Activated CD8-positive, alpha-beta memory T cell treated with anti-CD3 and anti-CD28 coated beads for 36 hours (primary cell): ENCODE measurements around the gene TJP1. TPM values are rescaled to one million over a fixed set of nuclear protein-coding genes. Genes with fewer than 3 reads are reported as not detected.
"Not testable (repeated sequence)": the region's sequence is repeated elsewhere in the genome, so short reads cannot be mapped to it uniquely, and the experiment has no call there.

ENCODE experiments used
- CTCF ChIA-PET: fragments of 350-600 bp; sonication (Branson Sonifier 250); formaldehyde crosslinking; loops from one replicate; lab custom pipeline; 2021; ENCODE audit warnings: antibody characterized with exemption; lab: Charles Lee
- POLR2A ChIA-PET: fragments of 350-600 bp; sonication (Branson Sonifier 250); formaldehyde crosslinking; loops from one replicate; lab custom pipeline; 2021; ENCODE audit warnings: antibody characterized with exemption; lab: Charles Lee
- total RNA-seq, 2 experiments: library from RNA; stranded (reverse); gene quantifications; one replicate each; pipeline ENCODE4 v1.2.3, GENCODE V29; 2021

TJP1 gene
- total RNA-seq, 2 experiments from 2014 or later, result not detected

DNA sequence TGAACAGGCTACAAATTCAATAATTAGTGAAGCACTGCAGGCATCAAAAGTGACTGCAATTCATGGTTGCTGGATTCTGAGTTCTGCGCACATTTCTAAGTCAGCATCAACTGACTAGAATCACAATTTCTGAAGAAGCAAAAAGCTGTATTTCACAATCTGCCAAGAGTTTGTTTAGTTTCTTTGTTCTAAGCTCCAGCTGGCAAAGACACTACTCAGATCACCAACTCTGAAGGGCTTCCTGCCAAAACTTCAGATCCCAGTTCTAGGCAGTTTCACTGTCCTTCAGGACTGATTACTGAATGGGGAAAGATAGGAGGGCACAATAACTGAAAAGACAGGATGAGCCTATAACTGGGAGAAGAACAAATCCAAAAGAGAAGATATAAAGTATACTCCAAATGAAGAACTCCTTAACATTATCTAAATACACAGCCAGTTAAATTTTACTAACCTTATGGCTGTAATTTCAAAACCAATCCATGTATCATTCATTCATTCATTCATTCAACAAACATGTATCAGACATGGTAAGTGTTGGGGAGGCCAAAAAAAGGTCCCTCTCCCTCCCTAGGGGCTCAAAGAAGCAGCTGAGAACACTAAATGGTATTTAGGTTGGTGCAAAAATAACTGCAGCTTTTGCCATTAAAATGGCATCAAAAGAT is 17.1 kb downstream of the TJP1 start:
- CTCF ChIA-PET, result no interaction called here
- POLR2A ChIA-PET, result no interaction called here

DNA sequence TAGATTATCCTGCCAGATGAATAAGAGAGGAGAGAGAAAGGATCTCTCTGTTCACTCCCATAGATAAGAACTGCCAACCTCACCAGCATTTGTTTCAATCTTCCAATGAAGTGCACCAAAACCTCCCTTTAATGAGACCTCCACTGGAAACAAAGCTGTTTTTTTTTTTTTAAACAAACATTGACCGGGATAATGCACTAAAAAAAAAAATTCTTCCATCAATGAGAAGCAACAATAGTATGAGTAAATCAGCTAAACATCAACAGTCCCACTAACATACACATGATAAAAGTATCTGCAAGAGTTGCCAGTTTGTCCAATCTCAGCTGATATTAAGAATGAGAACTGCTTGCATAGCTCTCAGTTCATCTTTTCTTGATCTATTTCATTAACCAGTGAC is 19.9 kb downstream of the TJP1 start:
- ChIA-PET POLR2A (no interaction called here), CTCF (no interaction called here)

DNA sequence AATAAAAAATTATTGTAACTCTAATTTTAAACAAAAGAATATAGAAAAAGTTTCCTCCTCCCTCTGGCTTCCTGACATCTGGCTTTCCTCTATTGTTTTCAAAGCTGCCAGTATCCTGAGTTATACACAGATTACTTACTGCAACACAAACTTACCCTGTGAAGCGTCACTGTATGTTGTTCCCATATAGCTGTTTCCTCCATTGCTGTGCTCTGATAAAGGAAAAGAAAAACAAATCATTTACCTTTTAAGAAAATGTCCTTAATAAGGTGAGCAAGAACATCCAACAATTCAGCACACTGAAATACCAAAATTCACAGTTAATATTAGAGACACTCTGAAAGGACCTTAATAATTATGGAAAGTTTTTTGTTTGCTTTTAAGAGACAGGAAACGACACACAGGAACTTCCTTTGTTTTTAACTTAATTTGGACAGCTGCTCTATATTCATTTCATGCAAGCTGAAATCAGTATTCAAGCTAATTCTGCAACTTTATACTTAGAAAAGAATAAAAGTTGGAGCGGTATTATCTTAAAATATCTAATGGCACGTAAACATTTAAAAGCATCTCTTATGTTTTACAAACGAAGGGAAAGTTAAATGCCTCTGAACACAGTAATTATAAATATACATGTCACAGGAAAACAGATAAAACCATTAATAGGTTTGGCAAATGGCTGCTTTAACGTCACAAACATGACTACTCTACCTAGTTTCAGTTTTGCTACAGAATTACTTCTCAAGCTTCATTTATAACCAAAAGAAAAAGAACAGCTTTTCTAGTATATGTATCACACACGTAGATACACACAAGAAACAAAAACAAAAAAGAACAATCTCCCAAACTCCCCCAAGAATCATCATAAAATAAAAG is 21.5 kb downstream of the TJP1 start:
- CTCF ChIA-PET, result no interaction called here
- POLR2A ChIA-PET, result no interaction called here

DNA sequence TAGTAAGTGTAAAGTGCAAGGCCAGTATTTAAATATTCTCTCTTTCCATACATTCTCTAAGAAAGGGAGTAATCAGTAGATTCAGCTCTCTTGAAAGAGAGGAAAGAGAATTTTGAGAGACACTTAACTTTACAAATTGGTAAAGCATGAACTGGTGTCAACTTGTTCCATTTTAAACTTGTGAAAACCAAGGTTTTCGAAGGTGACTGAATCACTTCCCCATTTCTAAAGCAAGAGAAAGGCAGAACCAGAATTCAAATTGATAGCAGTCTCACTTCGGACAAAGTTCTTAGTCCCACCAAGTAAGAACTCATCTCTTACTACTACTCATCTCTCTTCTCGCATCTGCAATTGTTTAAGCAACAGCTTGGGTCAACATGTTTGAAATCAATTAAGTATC is 22.4 kb downstream of the TJP1 start:
- ChIA-PET CTCF (no interaction called here), POLR2A (no interaction called here)

DNA sequence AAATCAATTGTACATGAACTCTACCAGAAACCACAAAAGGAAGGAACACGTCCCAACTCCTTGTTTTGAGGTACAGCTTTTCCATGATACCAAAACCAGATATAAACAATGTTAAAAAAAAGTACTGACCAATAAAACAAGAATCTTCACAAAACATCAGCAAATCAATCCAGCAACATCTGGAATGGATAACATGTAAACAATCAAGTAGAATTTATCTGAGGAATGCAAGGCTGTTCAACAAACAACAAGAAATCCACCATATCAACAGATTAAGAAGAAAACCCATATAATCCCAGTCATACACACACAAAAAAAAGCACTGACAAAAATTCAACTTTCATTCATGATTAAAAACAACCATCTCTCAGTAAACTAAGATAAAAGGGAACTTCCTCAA is 26.7 kb downstream of the TJP1 start:
- ChIA-PET CTCF (no interaction called here), POLR2A (no interaction called here)

DNA sequence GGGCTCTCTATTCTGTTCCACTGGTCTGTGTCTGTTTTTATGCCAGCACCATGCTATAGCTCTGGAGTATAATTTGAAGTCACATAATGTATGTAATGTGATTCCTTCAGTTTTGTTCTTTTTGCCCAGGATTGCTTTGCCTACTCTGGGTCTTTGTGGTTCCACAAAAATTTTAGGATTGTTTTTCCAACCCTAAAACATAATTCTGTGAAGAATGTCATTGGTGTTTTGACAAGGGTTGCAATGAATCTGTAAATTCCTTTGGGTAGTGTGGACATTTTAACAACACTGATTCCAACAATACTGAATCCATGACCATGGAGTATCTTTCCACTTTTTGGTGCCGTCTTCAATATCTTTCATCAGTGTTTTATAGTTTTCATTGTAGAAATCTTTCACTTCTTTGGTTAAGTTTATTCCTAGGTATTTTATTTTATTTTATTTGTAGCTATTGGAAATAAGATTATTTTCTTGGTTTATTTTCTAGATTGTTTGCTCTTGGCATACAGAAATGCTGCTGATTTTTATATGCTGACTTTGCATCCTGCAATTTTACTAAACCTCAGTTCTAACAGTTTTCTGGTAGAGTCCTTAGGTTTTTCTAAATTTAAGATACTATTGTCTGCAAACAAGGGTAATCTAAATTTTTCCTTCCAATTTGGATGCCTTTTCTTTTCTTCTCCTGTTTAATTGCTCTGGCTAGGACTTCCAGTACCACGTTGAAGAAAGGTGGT is 29.7 kb downstream of the TJP1 start:
- POLR2A ChIA-PET, result no interaction called here
- CTCF ChIA-PET, result no interaction called here

DNA sequence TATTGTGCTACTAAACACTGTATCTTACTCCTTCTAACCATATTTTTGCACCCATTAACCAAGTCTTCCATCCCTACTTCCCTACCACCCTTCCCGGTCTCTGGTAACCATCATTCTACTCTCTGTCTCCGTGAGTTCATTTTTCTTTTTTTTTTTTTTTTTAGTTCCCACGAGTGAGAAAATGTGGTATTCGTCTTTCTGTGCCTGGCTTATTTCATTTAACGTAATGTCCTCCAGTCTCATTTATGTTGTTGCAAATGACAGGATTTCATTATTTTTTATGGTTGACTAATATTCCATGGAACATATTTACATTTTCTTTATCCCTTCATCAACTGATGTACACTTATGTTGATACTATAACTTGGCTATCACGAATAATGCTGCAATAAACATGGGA is 31.7 kb downstream of the TJP1 start:
- ChIA-PET POLR2A (no interaction called here), CTCF (no interaction called here)

DNA sequence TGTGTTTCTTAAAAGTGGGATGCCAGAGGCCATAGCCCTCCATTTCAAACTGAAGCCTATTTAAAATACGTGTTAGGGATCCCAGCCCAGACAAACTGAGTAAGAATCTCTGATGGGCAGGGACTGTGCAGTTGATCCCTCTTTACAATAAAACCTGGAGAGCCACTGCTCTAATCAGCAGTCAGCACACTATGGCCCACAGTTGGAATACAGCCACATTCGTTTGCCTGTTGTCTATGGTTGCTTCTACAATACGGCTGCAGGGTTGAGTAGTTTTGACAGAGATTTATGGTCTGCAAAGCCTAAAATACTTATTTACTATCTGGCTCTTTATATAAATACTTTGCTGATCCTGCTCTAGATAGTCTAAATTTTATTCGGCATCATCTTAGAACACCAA is 32.4 kb downstream of the TJP1 start:
- POLR2A ChIA-PET, result no interaction called here

DNA sequence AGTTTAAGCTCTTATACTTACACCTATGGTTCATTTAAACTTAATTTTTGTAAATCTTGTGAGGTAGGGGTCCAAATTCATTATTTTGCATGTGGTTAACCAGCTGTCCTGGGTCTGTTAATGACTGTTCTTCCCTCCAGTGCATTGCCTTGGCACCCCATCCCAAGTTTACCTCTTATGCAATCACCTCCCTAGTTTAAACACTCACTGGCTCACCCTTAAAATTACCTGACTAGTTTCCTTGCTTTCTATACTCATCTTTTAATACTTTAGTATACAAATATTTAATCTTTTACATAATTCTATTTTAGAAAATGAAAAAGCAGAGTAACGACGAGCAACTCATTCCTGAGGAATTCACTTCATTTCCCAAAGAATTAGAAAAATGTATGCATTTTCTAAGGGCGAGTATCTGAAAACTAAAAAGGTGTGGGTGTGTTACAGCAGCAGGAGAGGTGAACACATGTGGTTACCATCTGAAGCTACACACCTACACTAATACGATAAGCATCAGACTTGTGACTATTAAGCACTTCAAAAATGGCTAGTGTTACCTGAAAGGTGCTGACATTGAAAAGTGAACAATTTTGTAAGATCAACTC is 33.7 kb downstream of the TJP1 start:
- POLR2A ChIA-PET, result no interaction called here

More for the DNA sequence above, 32.4 kb downstream of the TJP1 start:
- CTCF ChIA-PET, result no interaction called here

DNA sequence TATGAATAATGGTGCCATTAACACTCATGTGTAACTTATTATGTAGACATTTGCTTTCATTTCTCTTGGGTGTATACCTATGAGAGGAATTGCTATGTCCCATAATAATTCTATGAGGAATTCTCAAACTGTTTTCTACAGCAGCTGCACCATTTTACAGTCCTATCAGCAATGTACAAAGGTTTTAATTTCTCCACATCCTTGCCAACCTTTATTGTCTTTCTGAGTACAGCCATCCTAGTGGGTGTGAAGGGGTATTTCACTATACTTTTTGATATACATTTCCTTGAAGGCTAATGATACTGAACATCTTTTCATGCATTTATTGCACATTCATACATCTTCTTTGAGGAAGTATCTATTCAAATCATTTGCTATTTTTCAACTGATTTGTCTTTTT is 34.5 kb downstream of the TJP1 start:
- POLR2A ChIA-PET, result no interaction called here
- CTCF ChIA-PET, result no interaction called here

More for the DNA sequence above, 33.7 kb downstream of the TJP1 start:
- CTCF ChIA-PET, result no interaction called here

DNA sequence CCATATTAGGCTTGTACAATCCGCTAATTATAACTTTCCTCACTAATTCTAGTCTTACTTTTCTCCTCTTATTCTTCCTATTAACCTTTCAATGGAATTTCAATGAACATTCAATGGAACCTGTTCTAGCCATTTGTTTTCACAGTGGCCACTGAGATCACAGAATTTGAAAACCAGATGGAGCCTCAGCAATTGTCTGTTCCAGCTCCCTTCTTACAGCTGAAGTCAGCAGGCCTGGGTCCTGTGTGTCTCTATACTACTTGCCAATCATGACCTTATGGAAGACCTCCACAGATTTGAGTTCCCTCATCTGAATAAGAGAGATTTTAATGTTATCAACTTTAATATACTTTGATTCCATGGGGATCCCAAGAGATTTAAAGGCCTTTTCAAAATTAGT is 36.6 kb downstream of the TJP1 start:
- ChIA-PET POLR2A (no interaction called here), CTCF (no interaction called here)

DNA sequence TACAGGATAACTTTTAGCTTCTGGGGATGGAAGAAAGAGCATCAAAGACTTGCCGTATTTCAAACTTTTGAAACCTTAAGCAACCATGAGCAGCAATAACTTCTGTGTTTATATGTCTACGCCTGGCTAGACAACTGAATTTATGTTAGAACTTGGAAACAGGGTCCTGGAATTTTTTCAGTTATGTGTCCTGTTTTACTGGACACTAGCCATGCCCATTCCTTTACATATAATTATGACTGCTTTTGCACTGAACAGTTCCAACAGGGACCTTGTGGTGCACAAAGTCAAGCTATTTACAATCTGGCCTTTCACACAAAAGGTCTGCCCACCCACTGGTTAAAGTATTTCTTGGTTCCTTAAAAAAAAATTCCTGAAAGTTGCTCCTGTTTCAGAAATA is 37.1 kb downstream of the TJP1 start:
- POLR2A ChIA-PET, result no interaction called here

DNA sequence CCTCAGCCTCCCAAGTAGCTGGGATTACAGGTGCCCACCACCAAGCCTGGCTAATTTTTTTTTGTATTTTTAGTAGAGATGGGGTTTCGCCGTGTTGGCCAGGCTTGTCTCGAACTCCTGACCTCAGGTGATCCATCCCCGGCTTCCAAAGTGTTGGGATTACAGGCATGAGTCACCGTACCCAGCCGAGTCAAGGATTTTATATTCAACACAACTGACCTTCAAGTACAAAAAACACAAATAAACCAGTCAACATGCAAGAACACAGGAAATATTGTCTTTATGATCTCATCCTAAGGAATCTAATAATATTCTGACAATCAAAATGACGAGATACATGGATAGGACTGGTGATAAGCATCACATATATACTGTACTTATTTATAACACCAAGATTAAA is 37.9 kb downstream of the TJP1 start:
- POLR2A ChIA-PET, result no interaction called here
- CTCF ChIA-PET, result no interaction called here

More for the DNA sequence above, 37.1 kb downstream of the TJP1 start:
- CTCF ChIA-PET, result no interaction called here

DNA sequence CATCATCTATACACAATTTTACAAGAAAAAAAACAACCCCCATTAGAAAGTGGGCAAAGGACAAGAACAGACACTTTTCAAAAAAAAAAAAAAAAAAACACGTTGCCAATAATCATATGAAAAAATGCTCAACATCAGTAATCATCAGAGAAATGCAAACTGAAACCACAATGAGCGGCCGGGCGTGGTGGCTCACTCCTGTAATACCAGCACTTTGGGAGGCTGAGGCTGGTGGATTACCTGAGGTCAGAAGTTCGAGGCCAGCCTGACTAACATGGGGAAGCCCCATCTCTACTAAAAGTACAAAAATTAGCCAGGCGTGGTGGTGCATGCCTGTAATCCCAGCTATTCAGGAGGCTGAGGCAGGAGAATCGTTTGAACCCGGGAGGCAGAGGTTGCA is 39.5 kb downstream of the TJP1 start:
- CTCF ChIA-PET, POLR2A ChIA-PET: not testable (repeated sequence)

DNA sequence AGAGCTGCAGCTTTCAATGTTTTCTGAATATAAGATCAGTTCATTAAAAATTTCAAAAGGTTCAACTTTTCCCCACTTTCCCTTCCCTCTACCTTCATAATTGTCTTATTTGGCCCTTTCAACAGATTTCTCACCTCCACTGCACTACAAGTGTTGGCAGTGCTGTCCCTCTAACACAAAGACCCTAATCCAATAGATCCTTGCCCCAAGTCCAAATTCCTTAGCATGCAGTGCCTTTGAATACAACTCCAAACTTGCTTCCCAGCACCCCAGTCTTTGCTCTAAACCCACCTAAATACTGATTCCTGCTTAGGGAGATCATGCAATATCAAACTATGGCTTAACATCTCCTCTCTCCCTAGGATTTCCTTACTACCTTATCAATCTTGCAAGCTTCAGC is 43.9 kb downstream of the TJP1 start:
- CTCF ChIA-PET, result no interaction called here
- POLR2A ChIA-PET, result no interaction called here

DNA sequence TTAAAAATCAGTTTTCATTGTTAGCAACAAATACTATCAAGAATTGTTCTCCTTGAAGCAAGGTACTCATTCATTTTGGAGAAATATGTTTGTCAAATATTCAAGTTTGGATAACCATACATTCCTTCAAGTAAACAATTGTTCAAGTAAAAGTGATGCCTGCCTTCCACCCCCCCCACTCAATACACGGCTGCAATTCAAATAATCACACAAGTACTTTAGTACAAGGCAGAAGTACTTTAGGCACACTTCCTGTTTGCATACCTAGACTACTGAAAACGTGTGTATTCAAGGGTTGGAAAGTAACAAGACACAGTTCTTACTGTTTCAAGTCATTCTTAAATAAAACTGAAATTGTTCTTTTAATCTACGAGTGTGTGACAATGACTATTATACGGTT is 45.4 kb downstream of the TJP1 start:
- POLR2A ChIA-PET, result no interaction called here
- CTCF ChIA-PET, result no interaction called here

DNA sequence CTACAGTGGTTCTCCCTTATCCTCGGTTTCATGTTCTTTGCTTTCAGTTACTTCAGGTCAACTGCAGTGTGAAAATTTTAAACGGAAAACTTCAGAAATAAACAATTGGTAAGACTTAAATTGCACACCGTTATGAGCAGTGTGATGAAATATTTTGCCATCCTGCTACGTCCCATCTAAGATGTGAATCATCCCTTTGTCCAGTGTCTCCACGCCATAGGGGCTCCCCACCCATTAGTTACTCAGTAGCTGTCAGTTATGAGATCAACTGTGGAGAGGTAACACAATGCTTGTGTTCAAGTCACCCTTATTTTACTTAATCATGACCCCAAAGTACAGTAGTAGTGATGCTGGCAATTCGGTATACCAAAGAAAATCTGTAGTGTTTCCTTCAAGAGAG is 47.4 kb downstream of the TJP1 start:
- CTCF ChIA-PET, result no interaction called here
- POLR2A ChIA-PET, result no interaction called here

DNA sequence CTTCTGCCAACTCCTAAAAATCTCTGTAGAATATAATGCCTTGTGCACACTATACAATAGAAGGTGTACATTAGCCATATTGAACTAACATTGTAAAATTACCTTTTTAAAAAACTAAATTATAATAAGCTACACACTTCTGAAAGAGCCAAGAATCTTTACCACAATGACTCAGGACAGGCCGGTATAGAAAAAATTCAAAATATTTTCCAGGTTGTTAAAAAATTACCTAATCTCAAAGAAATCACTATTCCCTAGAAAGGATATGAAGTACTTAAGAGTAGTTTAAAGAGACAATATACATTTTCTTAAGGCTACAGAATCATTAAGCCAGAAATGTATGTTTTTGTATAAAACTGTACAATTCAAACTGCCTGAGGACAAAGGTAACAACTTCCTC is 48.5 kb downstream of the TJP1 start:
- POLR2A ChIA-PET, result no interaction called here

DNA sequence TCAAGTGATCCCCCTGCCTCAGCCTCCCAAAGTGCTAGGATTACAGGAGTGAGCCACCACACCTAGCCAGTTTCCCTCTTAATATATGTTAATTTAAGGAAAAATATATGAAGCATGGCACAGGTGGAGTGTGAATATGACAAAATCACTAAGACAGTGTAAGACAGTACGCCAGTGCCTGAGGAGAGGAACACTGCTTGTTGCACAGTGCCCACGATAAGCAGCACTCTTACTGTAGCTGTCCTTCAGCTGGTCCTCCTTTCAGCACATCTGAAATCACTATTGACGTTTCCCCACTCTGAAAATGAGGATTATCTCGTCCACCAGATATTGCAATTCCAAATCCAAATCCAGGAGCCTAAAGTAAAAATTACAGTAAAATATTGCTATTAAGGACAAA is 49.3 kb downstream of the TJP1 start:
- CTCF ChIA-PET, result no interaction called here
- POLR2A ChIA-PET, result no interaction called here

More for the DNA sequence above, 48.5 kb downstream of the TJP1 start:
- CTCF ChIA-PET, result no interaction called here

DNA sequence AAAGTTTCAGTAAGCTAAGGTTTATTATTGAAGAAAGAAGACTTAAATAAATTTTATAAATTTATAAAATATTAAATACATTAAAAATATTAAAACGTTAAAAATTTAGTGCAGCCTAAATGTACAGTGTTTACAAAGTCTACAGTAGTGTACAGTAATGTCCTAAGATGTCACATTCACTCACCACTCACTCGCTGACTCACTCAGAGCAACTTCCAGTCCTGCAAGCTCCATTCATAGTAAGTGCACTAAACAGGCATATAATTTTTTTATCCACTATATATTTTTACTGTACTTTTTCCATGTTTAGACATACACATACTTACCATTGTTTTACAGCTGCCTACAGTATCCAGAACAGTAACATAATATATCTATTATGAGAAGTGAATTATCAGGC is 51.5 kb downstream of the TJP1 start:
- POLR2A ChIA-PET, result no interaction called here
- CTCF ChIA-PET, result no interaction called here
